ENCODE results near the gene NARS2. TPM values are rescaled to one million over a fixed set of nuclear protein-coding genes. Genes with fewer than 3 reads are reported as not detected.

The NARS2 gene
- total RNA-seq, 2 donors from 2014 or later: 10.1 to 24.7 TPM

DNA sequence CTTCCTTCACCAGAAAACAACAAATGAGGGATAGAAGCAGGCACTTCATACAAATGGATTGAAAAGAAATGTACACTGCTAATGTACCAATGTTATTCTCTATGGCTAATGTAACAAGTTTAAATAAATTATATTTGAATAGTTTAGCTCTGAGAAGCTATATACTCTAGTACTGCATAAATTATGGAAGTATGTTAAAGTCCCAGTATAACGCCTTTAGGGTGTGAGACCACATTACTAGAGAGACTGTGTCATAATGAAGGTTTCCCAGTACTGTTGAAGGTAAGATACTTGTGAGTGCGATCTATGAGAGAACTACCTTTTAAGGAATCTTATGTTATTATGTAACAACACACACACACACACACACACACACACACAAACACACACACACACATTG, 117.2 kb downstream of the NARS2 start:
- H3K27me3 ChIP-seq: no peaks in the 10 kb centered on the region
- ATAC-seq (no peak), DNase-seq (no peak)
- WGBS, 2 donors: 75 to 90% methylated on average over 2 of the region's 2 CpGs
- no peaks in the 10 kb centered on the region for H3K36me3 ChIP-seq (replicated peaks in 1 of 2; ENCODE audit: insufficient read depth in 1 of 2, low read depth in 2 of 2)
- H3K4me3 ChIP-seq: no peak overlapping the region
- H3K4me1 ChIP-seq: no peaks in the 10 kb centered on the region
- TF ChIP-seq, protein P1, sequence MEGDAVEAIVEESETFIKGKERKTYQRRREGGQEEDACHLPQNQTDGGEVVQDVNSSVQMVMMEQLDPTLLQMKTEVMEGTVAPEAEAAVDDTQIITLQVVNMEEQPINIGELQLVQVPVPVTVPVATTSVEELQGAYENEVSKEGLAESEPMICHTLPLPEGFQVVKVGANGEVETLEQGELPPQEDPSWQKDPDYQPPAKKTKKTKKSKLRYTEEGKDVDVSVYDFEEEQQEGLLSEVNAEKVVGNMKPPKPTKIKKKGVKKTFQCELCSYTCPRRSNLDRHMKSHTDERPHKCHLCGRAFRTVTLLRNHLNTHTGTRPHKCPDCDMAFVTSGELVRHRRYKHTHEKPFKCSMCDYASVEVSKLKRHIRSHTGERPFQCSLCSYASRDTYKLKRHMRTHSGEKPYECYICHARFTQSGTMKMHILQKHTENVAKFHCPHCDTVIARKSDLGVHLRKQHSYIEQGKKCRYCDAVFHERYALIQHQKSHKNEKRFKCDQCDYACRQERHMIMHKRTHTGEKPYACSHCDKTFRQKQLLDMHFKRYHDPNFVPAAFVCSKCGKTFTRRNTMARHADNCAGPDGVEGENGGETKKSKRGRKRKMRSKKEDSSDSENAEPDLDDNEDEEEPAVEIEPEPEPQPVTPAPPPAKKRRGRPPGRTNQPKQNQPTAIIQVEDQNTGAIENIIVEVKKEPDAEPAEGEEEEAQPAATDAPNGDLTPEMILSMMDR (IDR thresholded peaks at IDR 0.05): no peak
- no peak for TF ChIP-seq POLR2A (IDR thresholded peaks at IDR 0.05)
- no peak overlapping the region for H3K27ac ChIP-seq
- intact Hi-C loops (cut with DNase I): no loop called here
- H3K9me3 ChIP-seq: no peaks in the 10 kb centered on the region

DNA sequence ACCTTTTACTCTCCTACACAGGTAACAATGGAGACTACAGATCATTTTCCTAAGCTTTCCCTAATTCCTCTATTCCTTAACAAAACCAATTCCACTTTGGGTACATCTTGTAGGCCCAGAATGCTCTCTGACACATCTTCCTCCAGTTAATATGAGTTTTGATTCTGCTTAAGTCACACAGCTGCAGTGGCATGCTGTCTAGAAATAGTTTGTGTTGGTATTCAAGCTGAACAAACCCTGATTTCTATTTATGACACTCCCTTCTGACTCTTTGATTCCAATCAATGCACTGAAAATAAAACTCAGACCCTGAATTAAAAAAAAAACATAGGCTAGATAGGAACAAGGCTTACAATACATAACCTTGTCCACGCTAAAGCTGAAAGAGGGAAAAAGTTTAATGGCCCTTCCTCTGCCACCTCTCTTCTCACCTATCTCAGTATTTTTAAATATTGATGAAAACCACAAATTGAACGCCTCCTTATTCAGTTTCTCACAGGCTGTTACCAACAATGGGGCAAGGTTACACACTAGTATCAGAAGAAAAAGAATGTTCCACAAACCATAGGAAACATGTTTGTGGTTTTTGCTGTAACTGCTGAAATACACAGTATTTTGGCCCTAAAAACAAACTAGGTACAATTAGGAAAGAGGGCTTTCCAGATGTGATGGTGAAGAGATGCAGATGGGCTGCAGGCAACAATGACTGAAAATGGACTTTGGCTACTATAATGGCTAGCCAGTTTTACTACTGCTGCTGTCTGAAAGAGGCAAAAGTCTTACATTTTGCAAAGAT, 121.3 kb downstream of the NARS2 start:
- Histone ChIP-seq H3K27ac (no peak overlapping the region), H3K9me3 (no peaks in the 10 kb centered on the region), H3K4me1 (no peaks in the 10 kb centered on the region), H3K27me3 (no peaks in the 10 kb centered on the region), H3K36me3 (replicated peaks in 1 of 2; ENCODE audit: insufficient read depth in 1 of 2, low read depth in 2 of 2) (no peaks in the 10 kb centered on the region), H3K4me3 (no peak overlapping the region)
- WGBS, 2 donors: 73 to 89% methylated on average over 2 of the region's 2 CpGs
- TF ChIP-seq, protein P1 (IDR thresholded peaks at IDR 0.05): no peak
- TF ChIP-seq POLR2A (IDR thresholded peaks at IDR 0.05): no peak
- intact Hi-C loops (cut with DNase I): no loop called here
- DNase-seq: no peak
- ATAC-seq: no peak

DNA sequence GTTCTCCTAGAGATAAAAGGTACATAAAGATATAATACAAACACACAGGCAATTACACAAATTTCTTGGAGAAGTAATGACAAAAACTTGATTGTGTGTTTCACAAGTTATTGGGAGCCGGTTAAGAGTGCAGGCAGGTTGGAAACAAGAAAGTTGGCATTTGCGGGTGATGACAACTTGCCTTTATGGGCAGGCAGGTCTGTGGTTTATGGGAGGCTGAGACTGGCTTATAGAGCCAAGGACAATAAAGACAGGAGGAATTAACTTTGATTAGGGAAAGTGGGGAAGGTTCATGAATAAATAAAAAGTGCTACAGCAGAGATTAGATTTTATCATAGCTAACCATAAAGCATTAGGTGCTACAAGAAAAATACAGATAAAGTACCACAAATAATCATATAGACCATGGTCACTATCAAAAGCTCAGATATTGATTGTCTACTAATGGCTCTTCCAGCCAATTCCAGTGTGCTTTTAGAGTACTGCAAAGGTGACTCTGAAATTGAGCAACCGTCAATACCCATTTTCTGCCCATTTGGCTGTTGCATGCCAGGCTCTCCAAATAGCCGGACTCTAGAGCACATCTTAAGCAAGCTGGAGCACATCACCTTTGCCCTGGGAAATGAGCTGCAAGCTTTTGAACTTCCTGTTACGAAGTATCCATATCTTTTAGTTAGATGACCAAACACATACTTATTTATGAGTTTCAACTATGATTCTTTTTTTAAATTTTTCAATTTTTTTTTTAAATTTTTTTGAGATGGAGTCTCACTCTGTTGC, 123.1 kb downstream of the NARS2 start:
- intact Hi-C loops (cut with DNase I): no loop called here
- Histone ChIP-seq H3K4me3 (no peak overlapping the region), H3K27ac (no peak overlapping the region), H3K9me3 (no peaks in the 10 kb centered on the region), H3K36me3 (replicated peaks in 1 of 2; ENCODE audit: insufficient read depth in 1 of 2, low read depth in 2 of 2) (no peaks in the 10 kb centered on the region), H3K4me1 (no peaks in the 10 kb centered on the region), H3K27me3 (no peaks in the 10 kb centered on the region)
- ATAC-seq: no peak
- WGBS, 2 donors: 90 to 94% methylated on average over 5 of the region's 5 CpGs
- TF ChIP-seq, protein P1 (IDR thresholded peaks at IDR 0.05): no peak
- TF ChIP-seq POLR2A (IDR thresholded peaks at IDR 0.05): no peak
- DNase-seq: no peak

DNA sequence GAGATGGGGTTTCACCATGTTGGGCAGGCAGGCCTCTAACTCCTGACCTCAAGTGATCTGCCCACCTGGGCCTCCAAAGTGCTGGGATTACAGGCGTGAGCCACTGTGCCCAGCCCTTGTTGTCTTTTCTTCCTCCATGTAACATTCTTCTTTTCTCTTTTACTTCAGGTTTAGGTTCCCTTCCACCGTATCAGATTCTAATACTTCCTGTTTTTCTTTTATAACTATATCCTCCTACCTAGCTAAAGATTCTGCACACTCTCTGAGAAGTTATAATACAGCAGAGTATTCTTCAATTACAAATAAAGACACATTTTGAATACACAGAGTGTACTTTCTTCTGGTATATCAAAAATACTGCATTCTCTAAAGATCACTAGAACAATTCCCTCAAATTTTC, 123.8 kb downstream of the NARS2 start:
- DNase-seq (no peak), ATAC-seq (no peak)
- Histone ChIP-seq H3K36me3 (replicated peaks in 1 of 2; ENCODE audit: insufficient read depth in 1 of 2, low read depth in 2 of 2) (no peaks in the 10 kb centered on the region), H3K27ac (no peak overlapping the region), H3K27me3 (no peaks in the 10 kb centered on the region), H3K4me3 (no peak overlapping the region), H3K4me1 (no peaks in the 10 kb centered on the region), H3K9me3 (no peaks in the 10 kb centered on the region)
- intact Hi-C loops (cut with DNase I): no loop called here
- WGBS, 2 donors: 86 to 93% methylated on average over 2 of the region's 2 CpGs
- TF ChIP-seq, protein P1 (IDR thresholded peaks at IDR 0.05): no peak
- TF ChIP-seq POLR2A (IDR thresholded peaks at IDR 0.05): no peak
